Transverse colon (tissue), 4 donors: ENCODE results near the gene WDFY2.

Source experiments
- CTCF ChIP-seq, 5 experiments: fragments of 200-600 bp in 3 of 5; fragments of 450-650 bp in 2 of 5; sonication (generic) in 3 of 5; IDR thresholded peaks; 1 replicate in 2 of 5; 2 replicates in 3 of 5; pipeline ENCODE4 v1.5.1; 2016 to 2017; ENCODE audit warnings: antibody characterized with exemption in 5 of 5, inconsistent platforms in 3 of 5, mild to moderate bottlenecking in 2 of 5, moderate library complexity in 1 of 5
- EP300 ChIP-seq: sonication (generic); formaldehyde crosslinking; IDR thresholded peaks from one replicate; pipeline ENCODE4 v1.6.1; 2017; ENCODE audit warnings: antibody characterized with exemption, low read depth
- POLR2A ChIP-seq: fragments of 450-650 bp; IDR thresholded peaks from one replicate; pipeline ENCODE4 v1.6.1; 2016; ENCODE audit warnings: antibody characterized with exemption, mild to moderate bottlenecking, moderate library complexity
- POLR2AphosphoS5 ChIP-seq, 3 donors: sonication (generic); formaldehyde crosslinking; IDR thresholded peaks; one replicate each; pipeline ENCODE4 v1.6.1; 2016; ENCODE audit warnings: antibody characterized with exemption in 3 of 3

- TF ChIP-seq CTCF (IDR thresholded peaks at IDR 0.05) (no peak), POLR2AphosphoS5 (IDR thresholded peaks at IDR 0.05) (no peak), EP300 (no peak), POLR2A (no peak)
Observed at GRCh38 chr13:51618626-51619025, 34.4 kb downstream of the WDFY2 start.
